SKM-1 treated with dmso at 0.1 percent for 144 hours (cell line): ENCODE results near the gene IL1RAP.

Source experiments
- DNase-seq: peaks from one replicate; lab custom pipeline; 2025; ENCODE audit not compliant: unreplicated experiment; lab: John Stamatoyannopoulos, UW

Gene IL1RAP

DNA sequence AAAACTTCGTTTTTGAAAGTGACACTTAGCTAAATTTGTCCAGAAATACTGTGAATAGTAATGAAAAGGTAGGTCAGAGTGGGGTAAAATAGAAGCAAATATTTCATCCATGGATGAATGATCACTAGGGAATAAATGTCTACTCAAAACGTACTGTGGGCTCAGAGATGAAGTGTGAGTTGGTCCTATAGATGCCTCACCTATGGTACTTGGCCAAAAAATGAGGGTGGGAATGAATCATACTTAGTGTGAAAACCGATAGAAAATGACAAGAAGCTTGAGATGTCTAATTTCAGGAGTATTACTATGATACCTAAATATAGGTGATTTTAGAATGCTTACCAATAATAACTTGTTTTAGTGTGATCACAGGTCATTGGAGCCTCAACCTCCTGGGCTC lies 192.7 kb downstream of the IL1RAP start:
- DNase-seq = no peak
